Activated T-cell treated with anti-CD3 and anti-CD28 coated beads, Interleukin-2, amount 50 U/mL, for 24 hours (primary cell): ENCODE results near the gene SLC6A6.
A peak's percentile ranks its signal among the peaks of the same experiment; 100 is the strongest.

Experiments
- DNase-seq: peaks from one replicate; pipeline ENCODE4 v3.0.0-alpha.2; 2020
- H3K27ac Mint-ChIP-seq: 2 replicates; pipeline ENCODE4 v1.8.0; 2020; ENCODE audit warnings: mild to moderate bottlenecking, mixed read lengths
- H3K27me3 Mint-ChIP-seq: 2 replicates; pipeline ENCODE4 v1.8.0; 2020; ENCODE audit warnings: mixed read lengths
- H3K36me3 Mint-ChIP-seq: 2 replicates; pipeline ENCODE4 v1.8.0; 2020; ENCODE audit warnings: low read depth, mixed read lengths
- H3K4me1 Mint-ChIP-seq: 2 replicates; pipeline ENCODE4 v1.8.0; 2020; ENCODE audit warnings: low read depth, mixed read lengths
- H3K4me3 Mint-ChIP-seq: 2 replicates; pipeline ENCODE4 v1.8.0; 2020; ENCODE audit warnings: mild to moderate bottlenecking, moderate library complexity, mixed read lengths
- H3K9me3 Mint-ChIP-seq: 2 replicates; pipeline ENCODE4 v1.8.0; 2020; ENCODE audit warnings: mixed read lengths

SLC6A6 gene

DNA sequence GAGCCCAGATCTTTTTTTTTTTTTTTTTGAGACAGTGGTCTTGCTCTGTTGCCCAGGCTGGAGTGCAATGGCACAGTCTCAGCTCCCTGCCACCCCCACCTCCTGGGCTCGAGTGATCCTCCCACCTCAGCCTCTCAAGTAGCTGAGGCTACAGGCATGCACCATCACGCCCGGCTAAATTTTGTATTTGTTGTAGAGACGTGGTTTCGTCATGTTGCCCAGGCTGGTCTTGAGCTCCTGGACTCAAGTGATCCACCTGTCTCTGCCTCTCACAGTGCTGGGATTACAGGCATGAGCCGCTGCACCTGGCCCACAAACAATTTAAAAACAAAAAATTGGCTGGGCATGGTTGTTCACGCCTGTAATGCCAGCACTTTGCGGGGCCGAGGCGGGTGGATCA, 22.6 kb upstream of the SLC6A6 start:
- no peaks in the 10 kb centered on the region for H3K27me3 Mint-ChIP-seq
- no peak overlapping the region for H3K4me3 Mint-ChIP-seq
- H3K27ac Mint-ChIP-seq = no peak overlapping the region
- H3K36me3 Mint-ChIP-seq = no peaks in the 10 kb centered on the region
- H3K9me3 Mint-ChIP-seq = no peaks in the 10 kb centered on the region
- DNase-seq = no peak
- peaks cover 22% of the 10 kb centered on the region for H3K4me1 Mint-ChIP-seq

DNA sequence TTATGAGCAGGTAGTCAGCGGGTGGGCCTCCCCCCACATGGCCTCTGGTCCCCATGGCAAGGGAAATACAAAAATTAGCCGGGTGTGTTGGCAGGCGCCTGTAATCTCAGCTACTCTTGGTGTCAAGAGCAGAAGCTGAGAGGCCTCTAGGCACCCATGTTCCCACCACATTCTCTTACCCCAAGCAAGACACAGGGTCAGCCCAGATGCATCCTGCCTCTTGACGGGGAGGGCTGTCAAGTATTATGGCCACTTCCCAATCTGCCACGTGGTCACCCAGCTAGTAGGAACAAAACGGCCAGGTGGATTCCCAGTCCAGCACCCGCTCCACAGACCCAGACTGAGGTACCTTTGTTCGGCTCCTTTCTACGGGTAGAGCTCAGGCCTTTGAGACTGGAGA, 16.2 kb upstream of the SLC6A6 start:
- Mint-ChIP-seq H3K4me3 (no peak overlapping the region), H3K27me3 (peaks cover 3% of the 10 kb centered on the region), H3K36me3 (no peaks in the 10 kb centered on the region), H3K27ac (no peak overlapping the region), H3K9me3 (no peaks in the 10 kb centered on the region), H3K4me1 (no peaks in the 10 kb centered on the region)
- DNase-seq = no peak

DNA sequence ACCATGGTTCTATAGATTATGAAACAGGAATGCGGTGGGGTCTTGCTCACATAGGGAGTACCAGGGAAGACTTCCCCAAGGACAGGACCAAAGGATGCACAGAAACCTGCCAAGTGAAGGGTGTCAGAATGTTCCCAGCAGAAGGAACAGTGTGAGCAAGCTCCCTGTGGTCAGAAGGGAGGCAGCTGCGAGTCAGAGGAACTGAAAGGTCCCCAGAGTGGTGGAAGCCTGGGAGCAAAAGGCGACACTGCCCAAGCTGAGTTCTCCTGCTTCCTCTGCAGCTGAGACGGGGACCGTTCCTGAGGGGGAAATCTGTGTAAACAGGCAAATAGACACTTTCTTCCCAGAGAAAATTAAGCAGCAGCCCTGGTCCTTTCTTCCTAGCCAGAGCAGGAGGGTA, 14.2 kb upstream of the SLC6A6 start:
- Mint-ChIP-seq H3K4me3 (no peak overlapping the region), H3K9me3 (no peaks in the 10 kb centered on the region), H3K27me3 (peaks cover 3% of the 10 kb centered on the region), H3K36me3 (no peaks in the 10 kb centered on the region), H3K4me1 (no peaks in the 10 kb centered on the region), H3K27ac (no peak overlapping the region)
- DNase-seq = no peak

DNA sequence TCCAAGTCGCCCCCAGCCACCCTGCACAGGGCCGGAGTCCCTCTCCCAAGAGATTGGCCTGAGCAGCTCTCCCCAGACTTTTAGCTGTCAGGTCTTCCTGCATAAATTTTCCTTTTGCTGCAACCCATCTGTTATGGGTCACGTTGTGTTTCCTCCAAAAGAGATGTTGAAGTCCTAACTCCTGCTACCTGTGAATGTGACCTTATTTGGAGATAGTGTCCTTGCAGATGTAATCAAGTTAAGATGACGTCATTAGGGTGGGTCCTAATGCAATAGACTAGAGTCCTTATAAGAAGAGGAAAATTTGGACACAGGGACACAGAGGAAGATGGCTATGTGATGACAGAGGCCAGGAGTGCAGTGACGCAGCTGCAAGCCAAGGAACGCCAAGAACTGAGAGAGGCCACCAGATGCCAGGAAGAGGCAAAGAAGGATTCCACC, 13.2 kb upstream of the SLC6A6 start:
- Mint-ChIP-seq H3K27me3 (peaks cover 3% of the 10 kb centered on the region), H3K36me3 (no peaks in the 10 kb centered on the region), H3K4me1 (no peaks in the 10 kb centered on the region), H3K27ac (no peak overlapping the region), H3K4me3 (no peak overlapping the region), H3K9me3 (no peaks in the 10 kb centered on the region)
- DNase-seq = no peak

DNA sequence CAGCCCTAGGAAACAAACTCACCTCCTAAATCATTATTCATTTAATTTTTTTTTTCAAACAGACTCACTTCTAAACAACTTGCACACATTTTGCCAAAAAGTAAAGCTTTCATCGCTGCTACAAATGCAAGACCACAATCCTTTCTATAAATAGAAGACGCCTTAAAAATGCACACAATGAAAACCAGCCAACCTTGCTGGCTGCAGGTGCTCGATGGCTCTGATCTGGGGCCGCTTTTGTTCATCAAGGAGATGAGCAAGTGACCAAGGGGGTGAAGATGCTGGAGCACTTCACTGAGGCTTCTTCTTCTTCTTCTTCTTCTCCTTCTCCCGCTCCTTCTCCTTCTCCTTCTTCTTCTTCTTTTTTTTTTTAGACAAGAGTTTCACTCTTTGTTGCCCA, 12.7 kb upstream of the SLC6A6 start:
- Mint-ChIP-seq H3K4me3 (no peak overlapping the region), H3K27ac (no peak overlapping the region), H3K27me3 (peaks cover 3% of the 10 kb centered on the region), H3K4me1 (no peaks in the 10 kb centered on the region), H3K36me3 (no peaks in the 10 kb centered on the region), H3K9me3 (no peaks in the 10 kb centered on the region)
- DNase-seq = no peak

DNA sequence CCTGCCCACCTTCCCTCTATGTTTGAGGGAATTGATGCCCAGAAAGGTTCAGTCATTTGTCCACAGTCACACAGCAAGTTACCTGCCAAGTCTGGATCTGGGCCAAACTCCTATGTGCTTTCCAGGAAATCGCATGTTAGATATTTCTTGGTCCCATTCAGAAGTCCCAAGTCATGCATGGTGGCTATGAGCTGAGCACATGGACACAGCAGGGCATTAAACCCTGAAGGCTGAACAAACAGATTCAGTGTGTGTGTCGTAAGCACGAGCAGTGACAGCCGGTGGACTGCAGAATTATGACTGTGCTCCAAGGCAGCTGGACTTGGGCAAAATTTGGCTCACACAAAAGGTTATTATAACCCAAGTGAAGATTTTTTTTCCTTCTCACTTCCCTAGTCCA, 11.4 kb upstream of the SLC6A6 start:
- H3K36me3 Mint-ChIP-seq = no peaks in the 10 kb centered on the region
- H3K9me3 Mint-ChIP-seq = no peaks in the 10 kb centered on the region
- peaks cover 3% of the 10 kb centered on the region for H3K27me3 Mint-ChIP-seq
- no peaks in the 10 kb centered on the region for H3K4me1 Mint-ChIP-seq
- no peak overlapping the region for H3K4me3 Mint-ChIP-seq
- no peak for DNase-seq
- H3K27ac Mint-ChIP-seq = no peak overlapping the region

DNA sequence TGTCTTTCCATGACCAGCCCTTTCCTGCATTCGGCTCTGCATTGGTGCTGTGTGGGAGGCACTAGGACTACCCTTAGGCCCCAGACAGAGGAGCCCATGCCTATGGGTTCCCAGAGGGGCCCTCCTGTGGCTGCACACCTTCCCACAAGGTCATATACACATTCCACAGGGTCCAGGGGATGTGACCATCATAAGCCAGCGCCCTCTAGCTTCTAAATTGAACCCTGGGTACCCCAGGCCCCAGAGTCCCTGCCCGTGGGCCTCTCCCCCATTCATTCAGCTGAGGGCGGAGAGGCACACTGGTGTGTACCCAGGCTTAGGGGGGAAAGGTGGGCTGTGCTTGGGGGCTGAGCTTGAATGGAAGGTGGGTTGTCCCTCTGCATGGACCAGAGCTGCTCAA, 10.2 kb upstream of the SLC6A6 start:
- H3K4me1 Mint-ChIP-seq = peaks cover 5% of the 10 kb centered on the region
- H3K9me3 Mint-ChIP-seq = no peaks in the 10 kb centered on the region
- no peak for DNase-seq
- no peak overlapping the region for H3K4me3 Mint-ChIP-seq
- no peak overlapping the region for H3K27ac Mint-ChIP-seq
- H3K27me3 Mint-ChIP-seq = peaks cover 3% of the 10 kb centered on the region
- H3K36me3 Mint-ChIP-seq = no peaks in the 10 kb centered on the region

DNA sequence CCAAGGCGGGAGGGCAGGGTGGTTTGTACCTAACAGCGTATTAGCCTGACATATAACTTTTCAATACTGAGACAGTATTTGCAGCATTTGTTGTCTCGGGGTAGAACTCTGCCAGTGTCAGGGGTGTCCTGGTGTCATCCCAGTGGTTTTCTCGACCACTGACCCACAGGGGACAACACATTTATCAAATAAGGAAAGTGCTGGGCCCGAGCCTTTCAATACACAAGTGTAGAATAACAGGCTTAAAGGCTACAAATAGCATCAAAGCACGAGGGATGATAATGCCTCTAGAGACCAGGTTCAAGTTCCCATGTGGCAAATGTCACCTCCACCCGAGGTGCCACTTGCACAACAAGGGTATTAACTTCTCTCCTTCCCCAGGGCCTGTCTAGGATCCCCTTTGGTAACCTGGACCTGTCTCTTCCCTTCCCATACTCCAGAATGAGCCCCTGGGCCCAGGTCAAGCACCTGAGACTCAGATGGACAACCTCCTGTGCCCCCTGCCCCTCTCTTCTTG, 9.5 kb upstream of the SLC6A6 start:
- Mint-ChIP-seq H3K4me1 (peaks cover 11% of the 10 kb centered on the region), H3K27me3 (peaks cover 3% of the 10 kb centered on the region), H3K36me3 (no peaks in the 10 kb centered on the region), H3K27ac (no peak overlapping the region), H3K4me3 (no peak overlapping the region), H3K9me3 (no peaks in the 10 kb centered on the region)
- no peak for DNase-seq

DNA sequence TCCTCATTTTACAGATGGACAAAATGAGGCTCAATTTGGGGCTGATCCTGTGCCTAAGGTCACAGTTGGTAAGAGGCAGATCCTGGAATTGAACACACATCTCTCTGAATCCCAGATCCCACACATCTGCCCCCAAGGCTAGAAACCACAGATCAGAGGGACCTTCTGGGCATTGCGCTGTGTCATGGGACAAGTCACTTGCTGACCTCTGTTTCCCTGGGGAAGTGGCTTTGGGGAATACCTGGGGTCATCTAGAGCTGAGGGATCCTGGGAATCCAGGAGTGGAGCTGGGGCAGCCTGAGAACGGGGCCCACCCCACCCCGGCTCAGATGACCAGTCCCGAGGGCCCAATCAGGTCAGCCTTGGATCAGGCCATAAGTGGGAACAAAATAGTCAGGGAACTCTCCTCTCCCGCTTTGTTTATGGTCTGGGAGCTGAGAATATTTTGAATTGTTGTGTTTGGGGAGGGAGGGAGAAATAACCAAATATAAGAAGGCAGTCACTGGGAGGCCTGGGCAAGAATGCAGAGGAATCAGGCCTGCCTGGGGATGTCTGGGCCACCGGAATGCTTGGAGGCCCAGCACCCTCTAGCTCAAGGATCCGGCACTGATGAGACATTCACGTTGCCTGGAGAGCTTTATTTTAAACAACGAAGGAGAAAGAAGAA, 8.8 kb upstream of the SLC6A6 start:
- no peak overlapping the region for H3K27ac Mint-ChIP-seq
- no peak overlapping the region for H3K4me3 Mint-ChIP-seq
- no peak for DNase-seq
- peaks cover 3% of the 10 kb centered on the region for H3K27me3 Mint-ChIP-seq
- peaks cover 11% of the 10 kb centered on the region for H3K4me1 Mint-ChIP-seq
- no peaks in the 10 kb centered on the region for H3K36me3 Mint-ChIP-seq
- H3K9me3 Mint-ChIP-seq = no peaks in the 10 kb centered on the region

DNA sequence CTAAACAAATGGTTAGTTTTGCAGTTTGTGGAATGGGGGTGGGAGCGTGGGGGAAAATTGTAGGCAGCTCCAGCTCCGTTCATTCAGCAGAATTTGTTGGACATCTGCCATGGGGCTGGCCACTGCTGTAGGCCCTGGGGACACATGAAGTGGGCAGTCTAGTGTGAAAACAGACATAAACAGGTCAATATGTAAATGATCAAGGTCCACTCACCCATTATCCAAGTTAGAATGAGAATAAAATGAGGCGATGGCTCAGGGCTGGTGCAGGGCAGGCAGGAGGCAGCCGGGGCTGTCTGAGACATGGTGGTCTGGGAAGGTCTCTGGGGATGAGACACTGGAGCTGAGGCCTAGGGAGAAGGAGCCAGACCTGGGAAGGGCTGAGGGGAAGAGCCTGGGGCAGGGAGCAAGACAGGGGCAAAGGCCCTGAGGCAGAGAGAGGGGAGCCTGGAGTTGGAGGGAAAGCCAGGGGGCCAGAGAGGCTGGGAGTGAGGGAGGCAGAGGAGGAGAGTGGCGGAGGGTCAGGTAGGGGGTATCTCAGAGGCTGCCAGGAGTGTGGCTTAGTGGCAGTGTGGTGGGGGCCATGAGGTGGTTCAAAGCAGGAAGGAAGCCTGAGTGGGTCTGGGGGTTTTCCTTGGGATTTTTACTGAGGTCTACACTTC, 6.2 kb upstream of the SLC6A6 start:
- H3K9me3 Mint-ChIP-seq = no peaks in the 10 kb centered on the region
- DNase-seq = no peak
- no peak overlapping the region for H3K4me3 Mint-ChIP-seq
- no peaks in the 10 kb centered on the region for H3K27me3 Mint-ChIP-seq
- no peaks in the 10 kb centered on the region for H3K36me3 Mint-ChIP-seq
- H3K27ac Mint-ChIP-seq = no peak overlapping the region
- peaks cover 14% of the 10 kb centered on the region for H3K4me1 Mint-ChIP-seq

DNA sequence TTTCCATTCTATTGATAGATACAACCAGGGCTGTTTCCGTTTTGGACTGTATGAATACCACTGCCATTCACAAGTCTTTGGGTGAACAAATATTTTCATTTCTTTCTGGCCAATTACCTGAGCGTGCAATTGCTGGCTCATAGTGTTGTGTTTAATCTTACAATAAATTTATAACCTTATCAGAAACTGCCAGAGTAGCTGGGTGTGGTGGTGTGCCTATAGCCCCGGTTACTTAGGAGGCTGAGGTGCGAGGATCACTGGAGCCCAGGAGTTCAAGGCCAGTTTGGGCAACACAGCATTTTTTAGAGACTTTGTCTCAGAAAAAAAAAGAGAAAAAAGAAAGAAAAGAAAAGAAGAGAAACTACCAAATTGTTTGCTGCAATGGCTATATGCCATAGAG, 5.4 kb upstream of the SLC6A6 start:
- DNase-seq = no peak
- no peaks in the 10 kb centered on the region for H3K27me3 Mint-ChIP-seq
- H3K27ac Mint-ChIP-seq = peak overlapping the region; percentile 59
- H3K4me1 Mint-ChIP-seq = peaks cover 19% of the 10 kb centered on the region
- no peaks in the 10 kb centered on the region for H3K9me3 Mint-ChIP-seq
- H3K4me3 Mint-ChIP-seq = no peak overlapping the region
- no peaks in the 10 kb centered on the region for H3K36me3 Mint-ChIP-seq

DNA sequence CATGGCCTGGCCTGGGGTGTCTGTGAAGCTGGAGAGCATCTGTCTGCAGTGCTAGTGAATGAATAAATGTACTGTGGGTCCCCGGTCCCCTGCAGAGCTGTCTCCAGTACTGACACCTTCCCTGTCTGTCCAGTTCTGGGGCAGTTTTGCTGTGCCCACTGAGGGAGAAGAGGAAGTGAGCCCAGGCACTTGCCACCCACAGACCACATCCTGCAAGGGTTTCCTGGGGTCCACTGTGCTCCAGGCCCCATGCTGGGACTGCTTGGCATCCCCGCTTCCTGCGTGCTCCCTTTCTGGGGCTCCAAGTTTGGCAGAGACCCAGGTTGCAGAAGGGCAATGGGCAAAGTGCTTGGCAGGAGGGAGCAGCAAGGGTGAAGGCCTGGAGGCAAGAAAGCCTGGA, 4.9 kb upstream of the SLC6A6 start:
- Mint-ChIP-seq H3K4me1 (peaks cover 21% of the 10 kb centered on the region), H3K27me3 (no peaks in the 10 kb centered on the region), H3K4me3 (no peak overlapping the region), H3K9me3 (no peaks in the 10 kb centered on the region), H3K36me3 (peaks cover 1% of the 10 kb centered on the region), H3K27ac (peak overlapping the region; percentile 59)
- DNase-seq = no peak

DNA sequence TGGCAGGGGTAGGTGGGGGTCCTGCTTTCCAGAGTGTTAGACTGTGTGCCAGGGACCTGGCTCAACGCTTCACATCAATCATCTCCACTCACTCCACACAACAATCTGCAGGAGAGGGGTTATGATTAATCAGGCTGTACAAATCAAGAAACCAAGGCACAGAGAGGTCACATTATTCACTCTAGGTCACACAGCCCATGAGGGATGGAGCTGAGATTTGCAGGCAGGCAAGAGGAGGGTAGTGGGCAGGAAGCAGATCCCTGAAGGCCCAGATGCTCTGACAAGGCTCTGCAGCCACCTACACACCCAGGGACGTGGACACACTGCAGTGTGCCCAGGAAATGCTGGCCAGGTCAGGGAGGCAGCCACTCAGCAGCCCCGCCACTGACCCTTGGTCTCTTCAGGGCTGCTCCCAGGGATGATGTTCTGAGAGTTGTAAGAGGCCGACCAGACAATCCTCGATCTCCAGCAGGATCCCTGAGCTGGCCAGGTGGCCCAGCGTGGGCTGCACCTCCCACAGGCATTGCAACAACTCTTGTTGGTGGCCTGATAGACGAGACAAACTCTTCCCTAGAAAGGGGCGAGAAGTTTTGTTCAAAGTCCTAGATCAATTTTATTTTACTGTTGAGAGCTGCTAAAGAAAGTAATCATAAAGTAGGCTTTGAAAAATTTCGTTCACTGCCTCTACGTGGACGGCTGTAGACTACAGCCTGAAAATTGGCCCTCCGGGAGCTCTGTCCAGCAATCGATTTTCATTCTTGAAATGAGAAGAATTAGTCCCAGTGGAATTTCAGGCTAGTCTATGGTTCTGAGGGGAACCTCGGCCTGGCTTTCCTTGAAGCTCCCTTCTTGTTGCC, 4.2 kb upstream of the SLC6A6 start:
- H3K27me3 Mint-ChIP-seq = no peaks in the 10 kb centered on the region
- peaks cover 21% of the 10 kb centered on the region for H3K4me1 Mint-ChIP-seq
- no peaks in the 10 kb centered on the region for H3K9me3 Mint-ChIP-seq
- peaks cover 6% of the 10 kb centered on the region for H3K36me3 Mint-ChIP-seq
- DNase-seq = no peak
- H3K4me3 Mint-ChIP-seq = no peak overlapping the region
- H3K27ac Mint-ChIP-seq = no peak overlapping the region

DNA sequence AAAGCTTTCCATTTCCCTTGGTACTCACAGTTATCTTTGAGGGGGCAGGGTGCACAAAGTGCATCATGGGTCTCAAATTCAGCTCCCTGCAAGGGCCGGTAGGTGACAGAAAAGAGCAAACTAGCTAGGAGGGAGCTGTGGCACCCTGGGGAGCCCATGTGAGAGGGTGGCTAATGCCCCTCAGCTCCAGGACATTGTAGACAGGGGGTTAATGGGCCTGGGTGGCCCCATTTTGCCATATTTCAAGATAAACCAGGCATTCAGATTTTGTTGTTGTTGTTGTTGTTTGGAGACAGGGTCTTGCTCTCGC, 3.7 kb upstream of the SLC6A6 start:
- Mint-ChIP-seq H3K27me3 (no peaks in the 10 kb centered on the region), H3K4me3 (no peak overlapping the region), H3K27ac (no peak overlapping the region), H3K4me1 (peaks cover 21% of the 10 kb centered on the region), H3K36me3 (peaks cover 10% of the 10 kb centered on the region), H3K9me3 (no peaks in the 10 kb centered on the region)
- no peak for DNase-seq
